HG03103 (cell line): ENCODE data around the gene SEZ6L.

Experiments used
- ATAC-seq: cut with Tn5 transposase; IDR thresholded peaks from one replicate; pipeline ENCODE4 v1.9.1; 2021; ENCODE audit warnings: low read depth; ENCODE audit not compliant: unreplicated experiment

Gene SEZ6L

DNA sequence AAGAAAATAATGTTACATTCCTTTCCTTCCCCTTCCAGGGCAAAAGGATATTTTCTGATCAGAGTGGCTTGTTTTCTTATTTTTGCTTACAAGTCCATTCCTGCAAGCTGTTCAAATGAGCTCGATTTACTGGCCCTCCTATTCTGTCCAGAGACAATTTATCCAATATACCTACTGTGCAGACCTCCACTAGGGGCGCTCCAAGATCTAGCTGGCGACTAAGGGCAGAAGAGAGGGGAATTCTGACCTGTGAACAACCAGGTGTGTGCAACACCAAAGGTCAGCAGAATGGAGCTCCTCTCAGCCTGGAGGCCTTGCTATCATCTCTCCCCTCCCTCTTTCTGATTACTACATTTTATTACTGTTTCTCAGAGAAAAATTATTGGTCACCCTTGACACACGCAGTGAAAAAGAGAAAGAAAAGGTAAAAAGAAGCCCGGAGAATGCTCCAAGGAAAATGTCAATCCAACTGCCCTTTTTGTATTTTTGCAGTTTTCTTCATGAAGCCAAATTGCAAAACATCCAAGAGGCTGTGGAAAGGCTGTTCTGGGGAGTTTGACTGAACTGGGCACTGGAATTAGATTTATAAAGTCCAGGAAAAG lies 3.2 kb downstream of the SEZ6L start:
- no peak for ATAC-seq

- no peak for ATAC-seq
Measured at GRCh38 chr22:26174280-26174679, 5.0 kb downstream of the SEZ6L start.

DNA sequence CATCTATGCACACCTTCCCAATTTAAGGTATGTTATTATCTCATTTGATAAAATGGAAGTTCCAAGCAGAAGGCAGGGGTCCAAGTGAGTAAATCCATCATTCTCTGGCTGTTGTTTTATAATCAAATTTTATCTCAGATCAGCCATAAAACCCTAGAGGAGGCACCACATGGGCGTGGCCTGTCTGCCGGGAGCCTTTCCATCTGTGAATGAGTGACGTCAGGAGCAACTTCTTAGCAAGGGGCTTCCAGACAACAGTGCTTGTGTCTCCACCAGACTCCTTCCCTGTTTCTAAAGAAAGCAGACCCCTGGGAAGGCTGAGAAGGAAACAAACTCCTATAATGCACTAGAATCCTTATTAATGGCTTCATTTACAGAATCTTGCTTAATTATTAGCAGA lies 13.5 kb downstream of the SEZ6L start:
- ATAC-seq, result no peak

GRCh38 chr22:26185190-26185589 lies 15.9 kb downstream of the SEZ6L start:
- ATAC-seq, result no peak

- ATAC-seq, result no peak
Measured at GRCh38 chr22:26188341-26188740, 19.1 kb downstream of the SEZ6L start.

DNA sequence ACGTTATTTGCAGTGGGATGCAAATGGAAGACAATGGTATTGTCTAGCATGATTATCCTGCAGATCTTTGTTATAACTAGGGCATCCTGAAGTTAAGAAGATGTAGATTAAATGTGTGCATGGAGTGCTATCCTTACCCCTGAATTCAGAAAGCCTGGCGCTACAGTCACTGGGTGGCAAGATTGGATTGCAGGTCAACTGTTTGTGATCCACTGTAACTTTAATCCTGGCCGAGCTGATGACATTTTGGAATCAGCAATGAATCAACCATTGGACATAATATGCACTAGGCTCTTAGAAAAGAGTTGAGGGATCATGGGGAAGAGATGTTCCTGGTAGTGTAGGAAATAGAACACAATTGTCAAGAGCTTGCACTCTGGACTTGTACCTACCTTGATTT lies 25.1 kb downstream of the SEZ6L start:
- ATAC-seq, result no peak

DNA sequence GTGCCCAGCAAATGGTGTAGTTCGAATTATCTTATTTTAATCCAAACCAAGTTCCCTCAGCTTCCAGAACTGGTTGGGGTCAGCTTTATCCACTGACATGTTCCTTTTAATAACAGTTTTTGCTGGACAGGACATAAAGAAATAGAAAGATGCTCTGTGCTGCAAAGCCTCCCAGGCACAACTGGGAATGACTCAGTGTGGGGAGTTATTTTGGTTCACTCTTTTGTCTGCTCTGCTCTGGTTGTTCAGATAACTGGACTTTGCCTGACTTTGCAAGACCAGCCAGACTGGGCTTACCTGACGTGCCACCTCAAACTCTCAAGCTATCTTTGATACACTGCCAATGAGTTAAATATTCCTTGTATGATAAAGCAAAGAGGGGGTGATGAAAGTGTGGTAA lies 25.6 kb downstream of the SEZ6L start:
- ATAC-seq, result no peak

GRCh38 chr22:26196657-26197056 lies 27.4 kb downstream of the SEZ6L start:
- no peak for ATAC-seq

- ATAC-seq, result no peak
Measured at GRCh38 chr22:26197425-26197824, 28.2 kb downstream of the SEZ6L start.

DNA sequence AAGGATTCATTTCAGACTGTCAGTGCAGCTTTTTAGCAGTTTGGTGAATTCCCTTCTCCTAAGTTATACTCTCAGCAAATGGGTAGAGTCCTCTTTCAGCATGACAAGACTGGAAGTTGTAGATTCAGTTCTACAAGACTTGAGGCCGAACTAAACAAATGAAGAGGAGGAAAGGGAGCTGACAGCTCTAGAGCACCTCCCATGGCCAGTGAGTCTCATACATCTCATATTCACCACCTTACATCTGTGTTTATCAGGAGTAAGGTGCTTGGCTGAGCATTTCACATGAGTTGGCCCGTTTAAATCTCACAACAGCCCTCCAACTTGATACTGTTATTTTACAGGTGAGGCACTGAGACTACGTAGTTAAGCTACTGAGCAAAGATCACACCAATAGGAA lies 30.4 kb downstream of the SEZ6L start:
- ATAC-seq, result no peak

- ATAC-seq, result no peak
Measured at GRCh38 chr22:26202280-26202924, 33.1 kb downstream of the SEZ6L start.

- ATAC-seq, result no peak
Measured at GRCh38 chr22:26205494-26205893, 36.2 kb downstream of the SEZ6L start.

DNA sequence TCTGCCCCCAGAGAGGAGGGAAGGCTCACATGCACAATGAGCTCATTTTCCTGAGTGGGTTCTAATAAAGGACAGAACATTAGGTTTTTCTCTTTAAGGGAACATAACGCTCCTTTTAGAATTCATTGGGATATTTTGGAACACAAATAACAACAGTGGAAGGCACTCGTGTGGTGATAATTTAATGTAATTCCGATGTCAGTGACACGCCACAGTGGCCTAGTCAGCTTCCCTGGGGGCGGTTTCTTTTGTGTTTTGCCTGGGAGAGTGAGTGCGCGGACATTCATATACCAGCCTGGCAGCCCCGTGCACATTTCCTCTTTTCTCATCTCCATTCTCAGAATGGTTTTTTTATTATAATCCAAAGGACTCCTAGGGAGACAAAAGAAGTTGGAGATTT lies 41.1 kb downstream of the SEZ6L start:
- ATAC-seq, result no peak

DNA sequence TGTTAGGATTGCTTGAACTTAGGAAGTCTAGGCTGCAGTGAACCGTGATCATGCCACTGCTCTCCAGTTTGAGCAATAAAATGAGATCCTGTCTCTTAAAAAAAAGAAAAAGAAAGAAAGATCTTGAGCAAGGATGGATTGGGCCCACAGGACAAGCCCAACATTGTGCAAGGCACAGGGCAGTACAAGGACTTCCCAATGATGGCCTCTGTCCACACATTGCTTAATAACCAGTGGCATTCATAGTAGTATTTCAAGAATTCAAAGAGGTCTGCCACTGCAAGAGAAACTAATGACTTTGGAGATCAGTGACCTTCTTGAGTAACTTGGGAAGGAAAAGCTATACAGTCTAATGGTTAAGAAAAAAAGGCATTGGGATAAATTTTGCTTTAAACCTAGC lies 44.6 kb downstream of the SEZ6L start:
- ATAC-seq, result no peak

GRCh38 chr22:26214466-26214865 lies 45.2 kb downstream of the SEZ6L start:
- ATAC-seq, result no peak

DNA sequence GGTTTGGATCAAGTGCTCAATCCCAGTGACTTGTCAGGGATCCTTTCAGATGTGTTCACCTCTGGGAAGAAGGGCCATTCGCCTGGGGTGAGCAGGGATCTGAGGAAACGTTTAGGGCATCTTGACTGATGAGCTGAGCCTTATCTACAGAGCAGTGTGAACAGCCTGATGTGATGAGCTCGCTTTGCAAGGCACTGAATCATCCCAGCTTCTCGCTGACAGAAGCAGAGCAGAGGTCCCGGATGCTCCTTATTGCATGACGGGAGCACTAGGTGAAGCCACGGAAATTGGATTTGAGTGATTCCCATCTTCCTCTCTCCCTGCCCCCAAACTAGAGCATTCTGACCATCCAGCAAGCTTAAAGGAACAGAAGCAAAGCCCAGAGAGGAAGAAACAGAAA lies 46.5 kb downstream of the SEZ6L start:
- ATAC-seq, result no peak

- no peak for ATAC-seq
Measured at GRCh38 chr22:26225207-26225606, 55.9 kb downstream of the SEZ6L start.

- no peak for ATAC-seq
Measured at GRCh38 chr22:26226538-26227297, 57.5 kb downstream of the SEZ6L start.

GRCh38 chr22:26229910-26230309 lies 60.6 kb downstream of the SEZ6L start:
- no peak for ATAC-seq

- ATAC-seq, result no peak
Measured at GRCh38 chr22:26234296-26234695, 65.0 kb downstream of the SEZ6L start.

DNA sequence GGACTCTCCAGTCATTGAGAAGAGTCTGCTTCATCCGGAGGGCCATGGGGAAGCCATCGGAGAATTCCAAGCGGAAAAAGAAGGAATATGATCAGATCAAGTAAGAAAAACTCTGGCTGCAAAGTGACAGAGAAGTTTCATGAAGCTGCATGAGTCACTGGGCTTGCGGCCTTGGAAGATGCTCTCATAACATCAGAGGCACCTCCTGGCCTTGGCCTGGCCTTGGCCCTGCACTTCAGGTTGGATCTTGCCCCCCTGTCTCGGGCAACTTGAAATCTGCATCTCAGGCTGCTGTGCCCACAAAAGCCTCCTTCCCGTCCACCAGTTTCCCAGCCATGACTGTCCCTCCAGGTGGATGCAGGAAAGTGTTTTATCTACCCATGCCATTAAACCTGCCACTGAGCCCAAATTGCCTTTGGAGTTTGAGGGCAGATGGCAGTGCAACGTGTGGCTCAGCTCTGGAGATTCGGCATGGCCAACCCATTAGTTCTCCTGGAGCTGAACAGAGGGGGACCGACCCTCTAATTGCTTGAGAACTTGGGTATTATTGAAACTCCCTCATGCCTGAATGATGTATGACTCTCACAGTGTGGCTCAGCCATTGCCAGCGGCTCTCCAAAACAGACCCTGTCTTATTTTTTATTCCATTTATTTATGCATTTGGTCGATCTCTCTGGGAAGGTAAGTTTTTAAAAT lies 66.7 kb downstream of the SEZ6L start:
- no peak for ATAC-seq
